ENCODE results near the gene GRK3. TPM values are rescaled to one million over a fixed set of nuclear protein-coding genes. Genes with fewer than 3 reads are reported as not detected.
"Not testable (repeated sequence)": the region's sequence is repeated elsewhere in the genome, so short reads cannot be mapped to it uniquely, and the experiment has no call there.

GRK3 gene
- total RNA-seq: 0.20 and 1.3 TPM in 2 replicates

DNA sequence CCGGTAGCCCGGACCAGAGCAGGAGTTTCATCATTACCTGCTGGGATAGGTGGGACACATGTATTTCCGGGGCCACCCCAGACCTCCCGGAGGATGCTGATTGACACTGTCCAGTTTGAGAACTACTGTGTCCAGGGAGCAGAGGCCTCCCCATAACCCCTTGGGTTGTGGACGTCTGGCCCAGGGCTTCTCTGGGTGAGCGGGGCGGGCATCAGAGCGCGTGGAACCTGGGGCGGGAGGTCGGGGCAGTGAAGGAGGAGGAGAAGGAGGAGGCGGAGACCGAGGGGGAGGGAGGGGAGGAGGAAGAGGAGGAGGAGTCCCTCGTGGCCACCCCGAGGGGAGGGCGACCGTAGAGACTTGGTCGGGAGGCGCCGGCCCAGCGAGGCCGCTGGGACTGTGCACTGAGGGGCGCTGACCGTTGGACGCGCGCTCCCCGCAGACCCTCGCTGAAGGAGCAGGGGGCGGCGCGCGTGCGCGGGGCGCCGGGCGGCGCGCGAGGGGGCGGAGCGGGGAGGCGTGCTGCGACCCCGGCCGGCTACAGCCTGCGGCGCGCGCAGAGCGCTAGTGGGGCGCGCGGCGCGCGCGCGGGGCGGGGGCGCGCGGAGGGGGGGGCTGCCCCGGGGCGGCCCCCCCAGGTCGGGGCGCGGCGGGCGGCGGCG, at the start of gene GRK3:
Gene GRK3 (plus strand): TSS at position 356 of the 659 bp plus-strand sequence. CDS start 366 bp downstream, outside the sequence.
- peak; percentile 7 for DNase-seq (ENCODE audit: low read depth, low spot score)

DNA sequence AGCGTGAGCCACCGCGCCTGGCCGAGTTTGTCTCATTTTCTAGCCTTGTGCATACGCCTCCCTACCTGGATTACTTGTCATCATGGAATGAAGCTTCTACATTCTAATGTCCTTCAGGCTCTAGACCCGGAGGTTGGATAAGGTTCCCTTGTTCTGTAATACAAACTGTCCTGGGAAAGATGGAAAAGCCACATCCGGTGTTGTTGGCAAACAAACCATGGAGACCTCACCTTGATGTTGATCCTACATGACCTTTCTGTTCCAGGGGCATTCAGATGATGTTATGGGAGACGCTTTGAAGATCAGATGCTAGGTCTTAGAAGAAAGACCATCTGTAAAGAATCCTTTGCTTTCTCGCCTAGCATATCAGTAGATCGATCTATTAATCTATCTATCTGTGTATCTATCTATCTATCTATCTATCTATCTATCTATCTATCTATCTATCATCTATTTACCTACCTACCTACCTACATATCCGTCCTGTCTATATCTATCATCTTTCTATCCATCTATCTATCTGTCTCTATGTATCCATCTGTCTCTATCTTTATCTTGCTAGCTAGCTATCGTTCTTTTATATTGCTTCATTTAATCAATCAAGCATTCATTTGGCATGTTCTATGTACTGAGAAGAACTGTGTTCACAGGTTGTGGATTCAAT, 46.3 kb upstream of the GRK3 start:
- no peak for DNase-seq (ENCODE audit: low read depth, low spot score)

DNA sequence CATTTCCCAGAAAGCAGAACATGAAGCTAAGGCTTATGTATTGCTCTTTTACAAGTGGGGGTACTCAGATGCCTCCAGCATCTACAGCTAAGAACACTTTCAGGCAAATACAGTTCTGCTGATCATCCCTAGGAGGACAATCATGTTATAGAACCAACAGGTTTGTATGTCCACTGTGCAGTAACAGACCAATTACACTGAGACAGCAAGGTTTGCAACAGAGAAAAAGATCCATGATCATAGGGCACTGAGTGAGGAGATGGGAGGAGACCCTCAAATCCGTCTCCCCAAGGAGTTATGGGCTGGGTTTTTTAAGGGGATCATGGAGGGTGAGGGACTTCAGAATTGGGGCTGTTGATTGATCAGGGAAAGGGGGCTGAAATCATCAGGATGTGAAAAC, 39.1 kb upstream of the GRK3 start:
- DNase-seq (ENCODE audit: low read depth, low spot score): no peak

DNA sequence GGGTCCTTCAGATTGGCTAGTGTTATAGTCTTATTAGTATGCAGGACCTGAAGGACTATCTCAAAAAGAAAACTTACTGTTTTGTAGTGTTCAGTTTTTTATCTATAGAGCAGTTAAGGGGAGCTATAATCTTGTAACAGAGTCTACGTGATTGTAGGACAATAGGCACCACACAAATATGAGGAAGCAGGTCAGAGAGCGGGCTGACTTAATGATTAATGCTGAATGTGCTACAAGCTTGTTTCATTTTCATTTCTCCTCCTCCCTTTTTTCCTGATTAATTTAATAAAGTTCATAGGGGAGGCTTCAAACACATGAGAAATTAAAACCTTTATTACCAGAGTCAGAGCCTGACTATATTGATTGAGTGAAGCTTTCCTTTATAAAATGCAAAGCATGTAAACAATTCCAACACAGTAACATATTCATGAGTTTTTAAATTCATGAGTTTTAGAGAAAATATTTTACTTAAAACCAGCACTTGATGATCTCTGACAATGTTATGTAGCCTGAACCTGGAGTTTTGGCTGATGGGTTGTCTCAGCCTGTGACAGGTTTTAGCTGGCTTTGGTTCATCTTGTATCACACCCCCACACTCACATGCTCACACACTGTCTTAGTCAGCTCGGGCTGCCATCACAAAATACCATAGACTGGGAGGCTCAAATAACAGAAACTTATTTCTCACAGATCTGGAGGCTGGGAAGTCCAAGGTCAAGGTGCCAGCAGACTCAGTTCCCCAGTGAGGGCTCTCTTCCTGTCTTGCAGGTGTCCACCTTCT, 38.5 kb upstream of the GRK3 start:
- not testable (repeated sequence) for DNase-seq (ENCODE audit: low read depth, low spot score)

DNA sequence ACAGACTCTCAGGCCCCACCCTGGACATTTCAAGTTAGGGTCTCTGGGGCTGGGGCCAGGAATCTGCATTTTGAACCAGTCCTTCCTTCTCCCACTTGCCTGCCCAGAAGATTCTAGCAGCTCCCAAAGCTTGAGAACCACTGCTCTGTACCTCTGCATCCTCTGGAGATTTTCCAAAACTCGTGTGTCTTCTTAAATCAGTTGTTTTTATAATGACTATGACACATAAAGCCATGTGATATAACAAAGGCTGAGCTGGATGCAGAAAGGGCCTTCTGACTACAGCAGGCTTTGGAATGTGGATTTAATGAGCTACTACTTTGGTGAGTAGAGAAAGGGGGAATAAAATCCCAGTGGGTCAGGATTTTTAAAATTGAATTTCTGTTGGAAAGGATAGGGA, 37.5 kb upstream of the GRK3 start:
- DNase-seq (ENCODE audit: low read depth, low spot score): not testable (repeated sequence)

DNA sequence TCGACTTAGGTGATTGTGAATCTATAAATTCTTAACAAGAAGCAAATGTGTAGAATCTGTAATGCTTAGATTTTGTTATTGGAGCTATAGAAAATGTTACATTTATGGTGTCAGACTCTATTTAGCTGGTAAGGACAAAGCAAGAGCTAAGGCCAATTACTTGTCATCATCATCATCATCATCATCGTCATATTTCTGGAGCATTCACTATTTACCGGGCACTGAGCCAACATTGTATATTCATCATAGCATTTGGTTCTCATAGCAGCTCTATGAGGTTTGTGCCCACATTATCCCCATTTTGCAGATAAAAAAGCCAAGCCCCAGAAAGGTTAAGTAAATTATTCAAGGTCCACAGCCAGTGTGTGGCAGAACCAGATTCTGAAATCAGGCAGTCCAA, 36.4 kb upstream of the GRK3 start:
- DNase-seq (ENCODE audit: low read depth, low spot score): not testable (repeated sequence)

DNA sequence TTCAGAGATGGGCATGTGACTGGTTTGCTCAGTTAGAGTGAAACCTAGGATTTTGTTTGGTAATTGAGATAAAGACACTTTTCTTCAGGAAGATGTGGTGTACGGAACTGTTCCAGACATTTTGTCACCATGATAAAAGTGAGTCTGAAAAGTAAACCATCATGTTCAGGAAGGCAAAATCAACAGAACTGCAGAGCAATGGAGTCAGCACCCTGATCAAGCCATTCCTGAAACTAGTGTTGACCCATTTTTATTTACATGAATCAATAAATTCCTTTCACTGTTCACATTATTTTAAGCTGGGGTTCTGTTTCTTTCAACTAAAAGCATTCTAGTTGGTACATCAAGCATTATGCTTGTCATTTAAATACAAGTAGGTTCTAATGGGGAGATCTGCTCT, 35.4 kb upstream of the GRK3 start:
- DNase-seq (ENCODE audit: low read depth, low spot score): not testable (repeated sequence)

DNA sequence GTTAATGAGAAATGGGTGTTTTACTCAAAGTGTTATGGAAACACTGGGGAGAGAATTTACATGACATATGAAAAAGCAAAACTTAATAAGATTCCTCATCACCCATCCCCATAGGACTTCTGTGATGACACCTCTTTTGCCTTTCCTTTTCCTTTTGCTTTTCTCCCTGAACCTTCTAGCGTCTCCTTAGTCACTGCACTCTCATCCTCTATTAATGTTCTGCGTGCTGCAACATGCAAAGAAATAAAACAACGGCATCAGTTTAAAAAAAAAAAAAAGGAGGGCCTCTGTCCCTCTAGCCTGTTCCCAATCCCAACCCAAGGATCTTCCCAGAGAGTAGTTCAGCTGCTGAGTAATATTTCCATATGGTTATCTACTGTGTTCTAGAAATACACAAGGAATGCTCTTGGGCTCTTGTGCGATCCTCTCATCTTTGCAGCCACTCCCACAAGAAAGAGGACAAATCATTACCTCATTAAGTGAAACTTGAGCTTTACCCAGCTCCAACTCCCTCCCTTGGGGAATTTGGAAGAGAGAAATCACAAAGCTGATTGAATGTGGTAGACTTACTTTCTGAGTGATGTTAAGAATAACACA, 34.8 kb upstream of the GRK3 start:
- DNase-seq (ENCODE audit: low read depth, low spot score): not testable (repeated sequence)

DNA sequence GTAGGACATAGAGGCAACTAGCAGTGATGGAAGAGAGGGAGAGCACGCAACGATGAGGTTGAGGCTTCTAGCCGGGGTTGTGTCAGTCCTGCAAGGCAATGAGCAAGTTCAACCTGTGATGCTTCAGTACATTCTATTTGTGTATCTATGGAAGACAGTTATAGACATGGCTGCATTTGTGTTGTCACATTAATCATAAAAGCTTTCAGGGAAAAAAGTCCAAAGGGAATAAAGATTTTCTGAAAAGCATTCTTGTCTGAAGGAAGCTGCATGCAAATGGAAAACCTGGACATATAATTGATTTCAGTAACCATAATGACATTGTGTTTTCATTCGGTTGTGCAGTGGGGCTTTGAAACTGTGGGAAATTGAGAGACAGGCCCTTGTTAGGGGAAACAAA, 32.8 kb upstream of the GRK3 start:
- DNase-seq (ENCODE audit: low read depth, low spot score): not testable (repeated sequence)

DNA sequence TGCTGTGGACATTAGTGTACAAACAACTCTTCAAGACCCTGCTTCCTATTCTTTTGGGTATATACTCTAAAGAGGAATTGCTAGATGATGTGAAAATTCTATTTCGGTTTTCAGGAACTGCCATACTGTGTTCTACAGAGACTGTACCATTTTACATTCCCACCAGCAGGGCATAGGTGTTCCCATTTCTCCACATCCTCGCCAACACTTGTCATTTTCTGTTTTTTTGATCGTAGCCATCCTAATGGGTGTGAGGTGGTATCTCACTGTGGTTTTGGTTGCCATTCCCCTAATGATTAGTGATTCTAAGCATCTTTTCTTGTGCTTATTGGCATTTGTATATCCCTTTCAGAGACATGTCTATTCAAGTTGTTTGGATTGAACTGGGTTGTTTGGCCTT, 29.8 kb upstream of the GRK3 start:
- no peak for DNase-seq (ENCODE audit: low read depth, low spot score)

DNA sequence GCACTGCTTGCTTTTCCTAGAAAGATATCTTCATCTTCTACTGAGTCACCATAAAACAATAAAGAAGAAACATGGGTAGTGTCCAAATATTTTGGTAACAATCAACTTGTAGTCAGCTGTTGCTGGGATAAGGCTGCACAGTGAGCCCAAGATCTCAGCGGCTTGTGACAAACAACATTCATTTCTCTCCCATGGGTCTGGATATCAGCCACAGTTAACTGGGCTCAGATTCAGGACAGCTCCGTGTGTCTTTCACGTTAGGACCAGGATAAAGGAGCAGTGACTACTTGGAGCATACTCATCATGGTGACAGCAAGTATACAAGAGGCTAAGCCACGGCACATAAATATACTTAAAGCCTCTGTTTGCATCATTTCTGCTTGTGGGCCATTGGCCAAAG, 27.9 kb upstream of the GRK3 start:
- DNase-seq (ENCODE audit: low read depth, low spot score): no peak

DNA sequence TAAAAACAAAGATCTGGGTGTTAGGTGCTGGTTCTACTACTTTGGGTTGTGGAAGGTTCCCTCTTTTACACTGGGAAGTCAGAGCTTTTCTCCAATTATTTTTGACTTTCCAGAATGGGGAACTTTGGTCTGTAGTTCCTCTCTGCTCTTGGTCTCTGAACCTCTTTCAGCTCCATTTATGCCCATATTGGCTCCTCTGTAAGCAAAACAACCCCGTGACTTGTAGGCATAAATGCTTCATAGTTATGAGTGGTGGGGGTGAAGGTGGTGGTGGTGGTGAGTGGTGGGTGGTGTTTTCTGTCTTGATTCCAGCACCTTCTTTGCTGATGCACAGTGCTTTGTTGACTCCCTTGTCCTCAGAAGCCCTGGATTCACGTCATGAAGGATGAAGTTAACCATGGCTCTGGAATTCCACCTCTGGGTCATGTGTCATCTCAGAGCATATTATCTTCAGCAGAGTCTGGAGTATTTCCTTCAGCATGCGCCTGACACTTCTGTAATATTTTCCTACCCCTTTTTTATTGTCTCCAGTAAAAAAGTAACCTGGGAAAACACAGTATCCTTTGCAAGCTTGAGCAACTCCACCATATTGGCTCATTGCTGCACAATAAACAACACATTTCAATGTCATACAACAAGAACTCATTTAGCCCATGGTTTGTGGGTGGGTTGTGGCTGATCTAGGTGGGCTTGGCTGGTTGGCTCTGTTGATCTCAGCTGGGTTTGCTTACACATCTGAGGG, 24.1 kb upstream of the GRK3 start:
- DNase-seq (ENCODE audit: low read depth, low spot score): no peak

DNA sequence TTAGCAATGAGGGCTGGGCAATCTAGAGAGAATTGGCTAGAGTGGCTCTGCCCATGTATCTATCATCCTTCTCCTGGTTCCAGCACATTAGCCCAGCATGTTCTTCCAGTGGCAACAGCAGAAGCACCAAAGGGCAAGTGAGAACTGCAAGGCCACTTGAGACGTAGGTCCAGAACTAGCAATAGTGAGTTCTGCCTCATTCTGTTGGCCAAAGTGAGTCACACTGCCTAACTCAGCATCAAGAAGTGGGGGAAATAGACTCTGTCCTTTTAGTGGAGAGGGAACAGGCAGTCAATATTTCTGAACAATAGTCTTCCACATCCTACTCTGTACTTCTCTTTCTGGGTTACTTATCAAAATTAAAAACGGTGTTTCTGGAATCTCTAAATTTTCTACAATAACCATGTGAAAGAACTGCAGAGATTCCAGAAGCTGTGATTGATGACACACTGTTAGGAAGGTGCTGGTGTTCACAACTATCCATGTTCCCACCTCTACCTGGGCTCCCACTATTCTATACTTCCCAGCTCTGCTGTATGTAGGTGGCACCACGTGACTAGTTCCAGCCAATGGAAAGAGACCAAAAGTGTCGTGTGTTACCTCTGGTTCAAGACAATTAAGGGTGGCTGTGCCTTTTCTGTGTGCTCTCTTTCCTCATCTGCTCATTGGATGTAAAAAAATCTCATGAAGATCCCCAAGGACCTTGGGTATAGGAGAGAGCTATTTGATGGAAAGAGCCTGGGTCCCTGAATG, 23.4 kb upstream of the GRK3 start:
- DNase-seq (ENCODE audit: low read depth, low spot score): no peak

DNA sequence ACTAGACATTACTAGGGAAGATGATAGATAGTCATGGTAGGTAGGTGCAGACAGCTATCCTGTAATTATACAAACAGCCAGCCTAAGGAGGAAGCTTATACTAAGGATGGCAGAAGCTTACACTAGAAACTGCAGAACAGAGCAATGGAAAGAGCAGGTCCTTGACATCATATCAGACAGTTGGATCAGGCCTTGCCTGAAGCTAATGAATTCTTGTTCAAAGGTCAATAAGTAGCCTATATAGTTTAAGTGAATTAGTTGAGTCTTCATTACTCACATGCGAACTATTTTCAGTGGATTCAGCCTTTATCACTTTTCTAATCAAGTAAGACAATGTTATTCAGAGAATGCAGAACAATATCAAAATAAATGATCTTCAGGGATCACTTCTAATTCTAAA, 22.3 kb upstream of the GRK3 start:
- DNase-seq (ENCODE audit: low read depth, low spot score): no peak

DNA sequence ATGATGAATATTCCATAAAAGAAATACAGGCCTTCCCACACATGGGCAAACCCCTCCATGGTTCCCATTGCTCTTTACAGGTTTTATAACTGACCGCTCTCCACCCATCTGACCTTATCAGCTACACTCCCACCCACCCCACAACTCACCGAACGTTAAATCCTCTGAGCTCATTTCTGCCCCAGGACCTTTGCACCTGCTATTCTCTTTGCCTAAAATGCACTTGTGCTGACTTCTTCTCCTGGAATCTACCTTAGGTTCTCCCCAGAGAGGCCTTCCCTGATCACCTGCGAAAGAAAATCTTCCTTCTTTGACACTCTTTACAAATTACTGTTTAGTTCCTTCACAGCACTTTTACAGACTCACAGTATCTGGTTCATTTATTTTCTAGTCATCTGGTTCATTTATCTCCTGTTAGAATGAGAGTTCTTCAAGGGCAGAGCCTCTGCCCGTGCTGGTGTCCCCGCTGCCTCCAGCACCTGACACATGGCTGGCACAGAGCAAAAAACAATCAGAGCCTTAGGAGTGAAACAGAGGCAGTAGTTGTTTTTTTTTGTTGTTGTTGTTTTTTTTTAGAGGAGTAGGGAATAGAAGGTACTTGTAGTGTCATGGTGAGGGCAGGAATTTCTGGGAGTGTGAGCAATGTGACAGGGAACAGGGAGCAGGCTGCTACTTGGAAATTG, 21.6 kb upstream of the GRK3 start:
- DNase-seq (ENCODE audit: low read depth, low spot score): no peak

DNA sequence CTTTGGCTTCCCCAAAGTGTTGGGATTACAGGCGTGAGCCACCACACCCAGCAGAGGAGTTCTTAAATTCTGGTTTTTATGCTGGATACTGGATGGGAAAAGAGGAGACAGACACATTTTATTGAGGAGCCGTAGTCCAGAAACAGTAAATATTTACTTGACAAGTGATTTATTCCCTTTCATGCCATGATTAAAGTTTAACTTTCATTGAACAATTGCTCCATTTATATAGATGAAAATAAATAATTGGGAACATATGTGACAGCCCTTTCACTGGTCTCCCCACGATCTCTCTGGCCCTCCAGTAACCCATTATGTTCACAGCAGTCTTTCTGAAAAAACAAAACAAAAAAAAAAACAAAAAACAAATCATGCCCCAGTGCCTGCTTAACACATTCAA, 19.3 kb upstream of the GRK3 start:
- DNase-seq (ENCODE audit: low read depth, low spot score): no peak

DNA sequence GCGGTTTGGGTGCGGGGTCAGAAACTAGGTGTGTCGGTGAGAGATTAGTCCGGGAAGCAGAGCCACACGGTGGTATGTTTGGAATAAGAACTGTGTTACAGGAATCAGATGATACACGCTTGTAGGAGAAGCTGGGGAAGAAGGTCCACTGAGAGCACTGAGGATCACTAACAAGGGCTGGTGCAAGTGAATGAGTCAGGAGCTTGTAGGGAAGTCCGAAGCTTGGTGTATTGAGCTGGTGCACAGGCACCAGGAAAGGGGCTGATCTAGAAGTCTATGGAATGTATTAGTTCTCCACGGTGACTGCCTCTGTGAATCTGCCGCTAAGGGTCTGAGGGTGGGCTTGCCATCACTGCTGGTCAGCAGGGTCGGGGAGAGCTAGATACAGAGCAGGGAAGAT, 18.8 kb upstream of the GRK3 start:
- DNase-seq (ENCODE audit: low read depth, low spot score): no peak

DNA sequence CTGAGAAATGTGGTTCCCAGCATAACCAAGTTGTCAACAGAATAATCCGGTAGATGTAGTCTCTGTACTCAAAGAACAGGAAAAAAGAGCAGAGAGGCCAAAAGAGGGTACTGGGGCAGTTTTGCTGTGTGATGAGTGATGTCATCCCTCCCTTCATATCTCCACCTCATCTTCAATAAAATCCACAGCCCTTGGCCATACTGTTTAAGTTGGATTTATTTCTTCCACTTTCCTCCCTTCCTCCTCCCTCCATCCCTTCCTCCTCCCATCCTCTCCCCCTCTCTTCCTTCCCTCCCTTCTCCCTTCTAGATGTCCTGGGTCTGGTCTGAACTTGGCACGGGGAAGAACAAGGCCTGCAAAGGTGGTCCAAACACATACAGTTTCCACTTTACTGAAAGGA, 18.2 kb upstream of the GRK3 start:
- no peak for DNase-seq (ENCODE audit: low read depth, low spot score)

DNA sequence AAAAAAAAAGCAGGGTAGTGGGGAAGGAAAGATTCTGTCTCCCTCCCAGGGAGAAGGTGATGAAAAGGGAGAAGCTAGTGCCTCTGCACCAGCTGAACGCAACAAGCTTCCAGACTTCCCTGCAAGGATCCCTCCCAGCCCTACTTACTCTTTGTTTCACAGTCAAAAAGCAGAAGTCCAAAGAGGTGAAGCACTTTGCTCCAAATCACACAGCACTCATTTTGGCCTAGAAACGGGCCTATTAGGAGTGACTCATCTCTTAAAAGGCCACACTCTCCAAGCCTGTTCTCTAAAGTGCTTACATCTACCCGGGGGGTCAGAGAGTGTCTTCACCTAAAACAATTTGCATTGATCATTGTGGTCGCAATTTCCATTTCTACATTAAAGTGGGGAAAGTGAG, 17.7 kb upstream of the GRK3 start:
- no peak for DNase-seq (ENCODE audit: low read depth, low spot score)

DNA sequence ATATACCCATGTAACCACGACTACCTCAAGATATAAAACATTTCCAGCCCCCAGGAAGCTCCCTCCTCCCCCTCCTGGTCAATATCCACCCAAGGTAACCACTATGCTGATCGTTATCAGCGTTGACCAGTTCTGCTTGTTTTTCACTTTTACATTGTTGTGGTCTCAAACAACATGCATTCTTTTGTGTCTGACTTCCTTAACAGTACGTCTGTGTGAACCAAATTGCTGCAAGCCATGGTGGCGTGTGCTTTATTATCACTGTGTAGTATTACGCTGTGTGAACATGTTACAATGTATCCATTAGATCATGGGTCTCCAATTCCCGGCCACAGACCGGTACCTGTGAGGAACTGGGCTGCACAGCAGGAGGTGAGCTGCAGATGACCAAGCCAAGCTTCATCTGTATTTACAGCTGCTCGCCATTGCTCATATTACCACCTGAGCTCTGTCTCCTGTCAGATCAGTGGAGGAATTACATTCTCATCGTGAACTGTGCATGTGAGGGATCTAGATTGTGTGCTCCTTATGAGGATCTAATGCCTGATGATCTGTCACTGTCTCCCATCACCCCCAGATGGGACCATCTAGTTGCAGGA, 15.5 kb upstream of the GRK3 start:
- DNase-seq (ENCODE audit: low read depth, low spot score): no peak
